Muscle layer of colon (tissue), 2 donors: ENCODE data around the gene TSPAN18.

ENCODE experiments used
- H3K27ac ChIP-seq: one replicate; pipeline ENCODE4 v1.7.0; 2013; ENCODE audit warnings: low read depth, mild to moderate bottlenecking, low read length, moderate library complexity
- H3K27me3 ChIP-seq, 2 donors: one replicate each; pipeline ENCODE4 v1.7.0; 2013; ENCODE audit warnings: low read length in 2 of 2, mild to moderate bottlenecking in 2 of 2; ENCODE audit not compliant: insufficient read depth in 2 of 2, control insufficient read depth in 1 of 2
- H3K36me3 ChIP-seq: one replicate; pipeline ENCODE4 v1.7.0; 2013; ENCODE audit warnings: mild to moderate bottlenecking, low read length; ENCODE audit not compliant: insufficient read depth
- H3K4me1 ChIP-seq: one replicate; pipeline ENCODE4 v1.7.0; 2013; ENCODE audit warnings: mild to moderate bottlenecking, low read length; ENCODE audit not compliant: insufficient read depth
- H3K4me3 ChIP-seq, 2 donors: one replicate each; pipeline ENCODE4 v1.7.0; 2013; ENCODE audit warnings: low read length in 2 of 2, low read depth in 1 of 2, mild to moderate bottlenecking in 1 of 2, moderate library complexity in 1 of 2
- H3K9ac ChIP-seq: one replicate; pipeline ENCODE4 v1.7.0; 2013; ENCODE audit warnings: low read length
- H3K9me3 ChIP-seq: one replicate; pipeline ENCODE4 v1.7.0; 2013; ENCODE audit warnings: mild to moderate bottlenecking, low read length
- donor health status: abdominal sarcoma.
- donor health status: Adenocarcinoma of cecum.

TSPAN18 gene

GRCh38 chr11:44893846-44894617 lies 167.3 kb downstream of the TSPAN18 start:
- Histone ChIP-seq H3K9ac (no peak overlapping the region), H3K9me3 (no peaks in the 10 kb centered on the region), H3K4me3 (no peak overlapping the region), H3K4me1 (peaks cover 23% of the 10 kb centered on the region), H3K27me3 (peaks cover 0 to 4% of the 10 kb centered on the region in 2 donors), H3K27ac (peak overlapping the region; percentile 78), H3K36me3 (peaks cover 8% of the 10 kb centered on the region)

GRCh38 chr11:44899959-44900358 lies 173.2 kb downstream of the TSPAN18 start:
- Histone ChIP-seq H3K36me3 (peaks cover 11% of the 10 kb centered on the region), H3K9me3 (no peaks in the 10 kb centered on the region), H3K4me1 (peaks cover 9% of the 10 kb centered on the region), H3K9ac (no peak overlapping the region), H3K27me3 (no peaks in the 10 kb centered on the region), H3K4me3 (no peak overlapping the region), H3K27ac (no peak overlapping the region)

GRCh38 chr11:44901120-44901633 lies 174.4 kb downstream of the TSPAN18 start:
- no peak overlapping the region for H3K9ac ChIP-seq
- H3K27ac ChIP-seq = no peak overlapping the region
- no peak overlapping the region for H3K4me3 ChIP-seq
- H3K4me1 ChIP-seq = peaks cover 9% of the 10 kb centered on the region
- no peaks in the 10 kb centered on the region for H3K9me3 ChIP-seq
- H3K36me3 ChIP-seq = peaks cover 11% of the 10 kb centered on the region
- H3K27me3 ChIP-seq = no peaks in the 10 kb centered on the region

- Histone ChIP-seq H3K4me3 (no peak overlapping the region), H3K4me1 (peaks cover 9% of the 10 kb centered on the region), H3K9me3 (no peaks in the 10 kb centered on the region), H3K9ac (no peak overlapping the region), H3K36me3 (peaks cover 11% of the 10 kb centered on the region), H3K27ac (no peak overlapping the region), H3K27me3 (no peaks in the 10 kb centered on the region)
Measured at GRCh38 chr11:44901786-44902185, 175.0 kb downstream of the TSPAN18 start.

- Histone ChIP-seq H3K4me1 (peaks cover 9% of the 10 kb centered on the region), H3K27ac (no peak overlapping the region), H3K4me3 (no peak overlapping the region)
Measured at GRCh38 chr11:44903035-44903434, 176.3 kb downstream of the TSPAN18 start.

GRCh38 chr11:44903518-44903917 lies 176.8 kb downstream of the TSPAN18 start:
- no peak overlapping the region for H3K4me3 ChIP-seq
- peaks cover 5% of the 10 kb centered on the region for H3K36me3 ChIP-seq
- H3K4me1 ChIP-seq = peaks cover 9% of the 10 kb centered on the region
- no peak overlapping the region for H3K9ac ChIP-seq
- no peaks in the 10 kb centered on the region for H3K9me3 ChIP-seq
- no peak overlapping the region for H3K27ac ChIP-seq
- no peaks in the 10 kb centered on the region for H3K27me3 ChIP-seq

More at GRCh38 chr11:44903035-44903434, 176.3 kb downstream of the TSPAN18 start:
- peaks cover 9% of the 10 kb centered on the region for H3K36me3 ChIP-seq
- no peaks in the 10 kb centered on the region for H3K27me3 ChIP-seq
- no peaks in the 10 kb centered on the region for H3K9me3 ChIP-seq
- no peak overlapping the region for H3K9ac ChIP-seq

- H3K9ac ChIP-seq = no peak overlapping the region
- H3K27me3 ChIP-seq = no peaks in the 10 kb centered on the region
Measured at GRCh38 chr11:44904261-44905020, 177.7 kb downstream of the TSPAN18 start.

GRCh38 chr11:44905131-44905866 lies 178.5 kb downstream of the TSPAN18 start:
- no peaks in the 10 kb centered on the region for H3K36me3 ChIP-seq
- H3K27ac ChIP-seq = no peak overlapping the region
- H3K4me1 ChIP-seq = peaks cover 9% of the 10 kb centered on the region
- no peak overlapping the region for H3K4me3 ChIP-seq
- H3K9ac ChIP-seq = no peak overlapping the region
- no peaks in the 10 kb centered on the region for H3K27me3 ChIP-seq
- H3K9me3 ChIP-seq = no peaks in the 10 kb centered on the region

More at GRCh38 chr11:44904261-44905020, 177.7 kb downstream of the TSPAN18 start:
- Histone ChIP-seq H3K27ac (no peak overlapping the region), H3K4me1 (peaks cover 9% of the 10 kb centered on the region), H3K9me3 (no peaks in the 10 kb centered on the region), H3K4me3 (no peak overlapping the region), H3K36me3 (no peaks in the 10 kb centered on the region)

GRCh38 chr11:44906649-44907048 lies 179.9 kb downstream of the TSPAN18 start:
- H3K9me3 ChIP-seq = no peaks in the 10 kb centered on the region
- H3K4me1 ChIP-seq = peaks cover 15% of the 10 kb centered on the region
- H3K36me3 ChIP-seq = no peaks in the 10 kb centered on the region
- H3K9ac ChIP-seq = no peak overlapping the region
- H3K4me3 ChIP-seq = no peak overlapping the region
- H3K27me3 ChIP-seq = no peaks in the 10 kb centered on the region
- no peak overlapping the region for H3K27ac ChIP-seq

- peaks cover 12% of the 10 kb centered on the region for H3K36me3 ChIP-seq
- no peak overlapping the region for H3K27ac ChIP-seq
- H3K9ac ChIP-seq = no peak overlapping the region
- peaks cover 9% of the 10 kb centered on the region for H3K4me1 ChIP-seq
- no peaks in the 10 kb centered on the region for H3K9me3 ChIP-seq
- no peak overlapping the region for H3K4me3 ChIP-seq
- no peaks in the 10 kb centered on the region for H3K27me3 ChIP-seq
Measured at GRCh38 chr11:44909557-44909956, 182.8 kb downstream of the TSPAN18 start.

- H3K4me3 ChIP-seq = no peak overlapping the region
- H3K4me1 ChIP-seq = peaks cover 9% of the 10 kb centered on the region
- H3K36me3 ChIP-seq = peaks cover 12% of the 10 kb centered on the region
- no peaks in the 10 kb centered on the region for H3K27me3 ChIP-seq
- H3K9ac ChIP-seq = no peak overlapping the region
- no peaks in the 10 kb centered on the region for H3K9me3 ChIP-seq
- peak overlapping the region; percentile 25 for H3K27ac ChIP-seq
Measured at GRCh38 chr11:44910591-44910990, 183.8 kb downstream of the TSPAN18 start.
